ENCODE data around the gene OR2F1.

DNA sequence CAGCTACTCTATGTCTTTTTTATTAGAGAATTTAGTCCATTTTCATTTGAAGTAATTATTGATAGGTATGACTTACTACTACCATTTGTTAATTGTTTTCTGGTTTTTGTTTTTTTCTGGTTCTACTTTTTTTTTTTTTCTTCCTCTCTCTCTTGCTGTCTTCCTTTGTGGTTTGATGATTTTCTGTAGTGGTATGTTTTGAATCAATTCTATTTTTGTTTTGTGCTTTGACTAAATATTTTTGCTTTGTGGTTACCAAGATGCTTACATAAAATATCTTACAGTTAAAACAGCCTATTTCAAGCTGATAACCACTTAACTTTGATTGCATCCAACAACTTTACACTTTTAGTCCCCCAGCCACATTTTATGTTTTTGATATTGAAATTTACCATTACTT, 22.9 kb upstream of the OR2F1 start:
- TF ChIP-seq, protein P1, sequence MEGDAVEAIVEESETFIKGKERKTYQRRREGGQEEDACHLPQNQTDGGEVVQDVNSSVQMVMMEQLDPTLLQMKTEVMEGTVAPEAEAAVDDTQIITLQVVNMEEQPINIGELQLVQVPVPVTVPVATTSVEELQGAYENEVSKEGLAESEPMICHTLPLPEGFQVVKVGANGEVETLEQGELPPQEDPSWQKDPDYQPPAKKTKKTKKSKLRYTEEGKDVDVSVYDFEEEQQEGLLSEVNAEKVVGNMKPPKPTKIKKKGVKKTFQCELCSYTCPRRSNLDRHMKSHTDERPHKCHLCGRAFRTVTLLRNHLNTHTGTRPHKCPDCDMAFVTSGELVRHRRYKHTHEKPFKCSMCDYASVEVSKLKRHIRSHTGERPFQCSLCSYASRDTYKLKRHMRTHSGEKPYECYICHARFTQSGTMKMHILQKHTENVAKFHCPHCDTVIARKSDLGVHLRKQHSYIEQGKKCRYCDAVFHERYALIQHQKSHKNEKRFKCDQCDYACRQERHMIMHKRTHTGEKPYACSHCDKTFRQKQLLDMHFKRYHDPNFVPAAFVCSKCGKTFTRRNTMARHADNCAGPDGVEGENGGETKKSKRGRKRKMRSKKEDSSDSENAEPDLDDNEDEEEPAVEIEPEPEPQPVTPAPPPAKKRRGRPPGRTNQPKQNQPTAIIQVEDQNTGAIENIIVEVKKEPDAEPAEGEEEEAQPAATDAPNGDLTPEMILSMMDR (IDR thresholded peaks at IDR 0.05), result no peak
- no peak for TF ChIP-seq EP300 (IDR thresholded peaks at IDR 0.05)
